ENCODE results near the gene SEC22A. TPM values are rescaled to one million over a fixed set of nuclear protein-coding genes. Genes with fewer than 3 reads are reported as not detected.

The SEC22A gene
- polyA plus RNA-seq, 1 of the 3 experiments (the other 2 are of a cell fraction) = 13.0 TPM

DNA sequence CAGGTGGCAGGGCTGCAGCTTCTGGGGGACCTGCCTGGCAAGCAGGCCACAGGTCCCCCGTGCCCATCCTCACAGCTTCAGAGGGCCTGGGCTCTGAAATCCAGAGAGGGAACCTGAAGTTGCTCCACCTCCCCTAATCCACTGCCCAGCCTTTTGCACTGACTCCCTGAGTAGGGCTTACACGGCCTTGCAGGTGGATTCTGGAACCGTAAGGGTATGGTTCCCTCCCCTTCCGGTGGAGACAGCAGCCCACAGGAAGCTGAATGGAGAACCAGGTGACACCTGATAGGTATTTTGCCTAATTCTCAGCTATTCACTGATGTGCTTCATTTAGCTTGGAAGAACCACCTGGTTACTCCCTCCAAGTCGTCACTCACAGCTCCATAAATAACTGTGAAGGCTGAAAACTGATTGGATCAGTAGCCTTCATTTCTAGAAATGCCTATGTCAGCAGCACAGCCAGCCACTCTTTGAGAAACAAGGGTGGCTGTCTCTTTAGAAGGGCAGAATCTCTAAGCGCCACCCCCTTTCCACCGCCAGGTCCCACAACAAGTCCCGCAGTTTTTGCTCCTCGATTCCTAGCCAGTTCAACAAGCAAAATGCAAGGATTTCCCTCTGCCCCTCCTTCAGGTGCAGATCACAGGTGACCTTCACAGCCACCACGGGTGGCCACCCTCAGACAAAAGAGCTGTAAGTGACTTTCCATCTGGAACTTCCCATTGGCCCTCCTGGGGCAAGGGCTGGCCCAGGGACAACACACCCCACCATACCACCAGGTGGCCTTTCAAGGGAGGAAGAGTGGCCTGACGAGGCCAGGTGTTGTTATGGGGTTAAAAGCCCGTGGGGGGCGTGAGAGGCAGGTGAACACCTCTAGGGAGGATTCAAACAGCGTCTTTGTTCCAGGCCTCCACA is 112.9 kb downstream of the SEC22A start:
- Histone ChIP-seq H3K79me2 (ENCODE audit: insufficient read depth) (no peaks in the 10 kb centered on the region), H3F3A (replicated peaks; ENCODE audit: insufficient read depth) (no peaks in the 10 kb centered on the region), H4K20me1 (ENCODE audit: insufficient read depth) (no peaks in the 10 kb centered on the region), H3K27me3 (ENCODE audit: insufficient read depth) (peaks cover 41% of the 10 kb centered on the region; the same call in 1 of the 2 replicates), H3K4me2 (no peak overlapping the region), H3K9me2 (no peaks in the 10 kb centered on the region), H3K4me1 (ENCODE audit: control insufficient read depth in 1 of 2, insufficient read depth in 2 of 2, low read depth in 1 of 2, low read length in 1 of 2) (peaks cover 0 to 6% of the 10 kb centered on the region in 2 experiments; a peak in 1 of 4 replicates), H3K9ac (no peak overlapping the region), H2AFZ (ENCODE audit: low read depth) (no peak overlapping the region), H3K36me3 (replicated peaks in 1 of 2; ENCODE audit: control insufficient read depth in 1 of 2, insufficient read depth in 2 of 2, low read length in 1 of 2) (no peaks in the 10 kb centered on the region), H3K27ac (ENCODE audit: low read depth in 2 of 2, low read length in 1 of 2) (no peak overlapping the region), H3K9me3 (no peaks in the 10 kb centered on the region), H3K4me3 (ENCODE audit: low read depth in 2 of 2, low read length in 1 of 2) (no peak overlapping the region)
- ChIA-PET POLR2A (no interaction called here), CTCF (interaction anchor here (0.5 to 1.4 kb wide), 8 partner anchors 11 to 328 kb away, joined by 3 to 5 read pairs (median 3); no protein-coding TSS in a partner anchor)
- DNase-seq = no peak
- TF ChIP-seq EP300 (IDR thresholded peaks at IDR 0.05; ENCODE audit: borderline replicate concordance in 1 of 2, low read depth in 1 of 2, low read length in 1 of 2) (no peak), ELF1 (IDR thresholded peaks at IDR 0.05) (no peak), YY1 (IDR thresholded peaks at IDR 0.05; ENCODE audit: low read depth) (no peak), CHD2 (IDR thresholded peaks at IDR 0.05; ENCODE audit: low read length, partially characterized antibody) (no peak), GATA2 (CRISPR knock-in tag; IDR thresholded peaks at IDR 0.05) (no peak), FOXJ3 (CRISPR knock-in tag; IDR thresholded peaks at IDR 0.05) (no peak), MEF2A (IDR thresholded peaks at IDR 0.05; ENCODE audit: borderline replicate concordance, low read depth) (no peak), RFX5 (IDR thresholded peaks at IDR 0.05; ENCODE audit: low read length) (no peak), RCOR1 (IDR thresholded peaks at IDR 0.05; ENCODE audit: low read length) (no peak), GABPA (IDR thresholded peaks at IDR 0.05; ENCODE audit: low read depth) (no peak), RAD21 (IDR thresholded peaks at IDR 0.05; ENCODE audit: low read length) (no peak), JUND (IDR thresholded peaks at IDR 0.05) (no peak), MXI1 (IDR thresholded peaks at IDR 0.05; ENCODE audit: low read depth, low read length) (no peak), FOXM1 (IDR thresholded peaks at IDR 0.05; ENCODE audit: low read depth) (no peak), NFIC (IDR thresholded peaks at IDR 0.05; ENCODE audit: borderline replicate concordance) (no peak), SIN3A (IDR thresholded peaks at IDR 0.05; ENCODE audit: borderline replicate concordance, low read depth, low read length) (no peak), NRF1 (IDR thresholded peaks at IDR 0.05; ENCODE audit: low read depth, low read length) (no peak)
- TF ChIP-seq, protein P1, sequence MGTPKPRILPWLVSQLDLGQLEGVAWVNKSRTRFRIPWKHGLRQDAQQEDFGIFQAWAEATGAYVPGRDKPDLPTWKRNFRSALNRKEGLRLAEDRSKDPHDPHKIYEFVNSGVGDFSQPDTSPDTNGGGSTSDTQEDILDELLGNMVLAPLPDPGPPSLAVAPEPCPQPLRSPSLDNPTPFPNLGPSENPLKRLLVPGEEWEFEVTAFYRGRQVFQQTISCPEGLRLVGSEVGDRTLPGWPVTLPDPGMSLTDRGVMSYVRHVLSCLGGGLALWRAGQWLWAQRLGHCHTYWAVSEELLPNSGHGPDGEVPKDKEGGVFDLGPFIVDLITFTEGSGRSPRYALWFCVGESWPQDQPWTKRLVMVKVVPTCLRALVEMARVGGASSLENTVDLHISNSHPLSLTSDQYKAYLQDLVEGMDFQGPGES (IDR thresholded peaks at IDR 0.05; ENCODE audit: low read depth, low read length) = no peak
- TF ChIP-seq, protein P2, sequence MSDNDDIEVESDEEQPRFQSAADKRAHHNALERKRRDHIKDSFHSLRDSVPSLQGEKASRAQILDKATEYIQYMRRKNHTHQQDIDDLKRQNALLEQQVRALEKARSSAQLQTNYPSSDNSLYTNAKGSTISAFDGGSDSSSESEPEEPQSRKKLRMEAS (IDR thresholded peaks at IDR 0.05; ENCODE audit: low read depth) = no peak
- WGBS (ENCODE audit: low lambda C conversion rate) = 46% methylated on average over 12 of the region's 14 CpGs

All from SK-N-SH (cell line).